HG02981 (cell line): ENCODE measurements around the gene FMN1.
"Not testable (repeated sequence)": the region's sequence is repeated elsewhere in the genome, so short reads cannot be mapped to it uniquely, and the experiment has no call there.

Source experiments
- ATAC-seq: cut with Tn5 transposase; IDR thresholded peaks from one replicate; pipeline ENCODE4 v1.9.1; 2021; ENCODE audit warnings: mild to moderate bottlenecking, moderate library complexity; ENCODE audit not compliant: unreplicated experiment

Gene FMN1

DNA sequence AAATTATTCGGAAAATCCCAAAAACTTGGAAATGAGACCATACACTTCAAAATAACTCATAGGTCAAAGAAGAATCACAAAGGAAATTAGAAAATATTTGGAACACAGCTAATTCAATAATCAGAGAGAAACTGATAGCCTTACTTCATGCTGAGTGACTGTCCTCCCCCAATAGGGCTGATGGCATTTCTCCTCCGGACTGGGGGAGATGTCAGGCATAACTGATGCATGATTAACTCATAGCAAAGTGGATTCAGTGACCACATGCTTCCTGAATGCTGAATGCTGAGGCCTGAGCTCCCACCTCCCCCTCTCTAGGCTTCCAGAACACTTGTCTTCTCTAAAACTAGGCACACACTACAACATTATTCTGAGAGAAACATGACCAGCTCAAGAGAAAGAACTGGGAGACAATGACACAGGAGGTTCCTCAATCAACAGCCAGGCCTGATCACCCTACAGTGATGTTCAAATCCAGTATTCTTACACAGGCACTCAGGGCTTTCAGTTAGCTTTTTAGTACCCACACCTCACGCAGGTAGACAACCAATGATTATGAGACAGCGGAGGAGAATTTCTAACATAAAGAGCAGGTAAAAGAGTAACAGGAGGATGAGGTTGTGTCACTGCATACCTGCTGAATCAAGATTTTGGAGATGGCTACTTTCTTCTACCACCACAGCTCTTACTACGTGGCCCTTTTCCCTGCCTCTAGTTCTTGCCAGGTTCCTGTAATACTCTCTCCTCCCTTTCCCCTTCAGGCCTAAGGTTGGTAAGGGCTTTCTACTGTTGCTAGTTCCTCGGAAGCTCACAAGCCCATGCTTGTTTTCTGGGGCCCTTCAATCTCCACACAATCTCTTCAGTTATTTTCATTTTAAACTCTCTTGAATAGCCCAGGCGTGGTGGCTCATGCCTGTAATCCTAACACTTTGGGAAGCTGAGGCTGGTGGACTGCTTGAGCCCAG lies 96.1 kb downstream of the FMN1 start:
- no peak for ATAC-seq

DNA sequence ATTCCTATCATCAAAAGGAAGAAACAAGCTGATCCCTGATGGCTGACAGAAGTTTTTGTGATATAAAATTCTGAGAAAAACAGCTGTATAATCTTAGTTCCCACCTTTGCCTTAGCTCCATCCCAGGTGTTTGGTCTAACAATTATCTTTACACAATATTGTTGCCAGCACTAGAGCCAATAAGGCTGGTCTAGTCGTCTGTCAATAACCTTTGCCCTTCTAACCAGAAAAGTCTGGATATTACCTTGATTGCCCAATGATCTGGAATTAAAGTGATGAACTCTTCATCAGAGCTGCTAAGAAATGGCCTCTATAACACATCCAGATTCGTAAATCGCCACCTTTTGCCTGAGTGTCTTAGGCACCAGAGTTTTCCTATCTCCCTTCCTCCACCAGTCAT lies 98.4 kb downstream of the FMN1 start:
- ATAC-seq, result no peak

DNA sequence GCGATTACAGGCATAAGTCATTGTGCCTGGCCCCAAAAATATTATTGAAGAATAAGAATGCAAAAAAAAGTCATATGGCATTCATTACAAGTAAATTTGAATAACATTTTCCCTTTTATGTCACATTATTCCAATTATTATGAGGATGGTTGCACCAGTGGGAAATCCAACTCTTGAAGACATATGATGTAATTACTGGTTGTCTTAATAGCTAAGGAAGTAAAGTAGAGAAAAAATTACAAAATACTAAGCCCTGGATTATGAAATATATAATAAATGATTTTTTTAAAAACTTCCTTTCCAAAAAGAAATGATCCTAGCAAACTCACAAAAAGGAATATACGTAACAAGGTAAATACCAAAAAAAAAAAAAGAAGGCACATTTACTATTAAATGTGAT lies 98.9 kb downstream of the FMN1 start:
- no peak for ATAC-seq

DNA sequence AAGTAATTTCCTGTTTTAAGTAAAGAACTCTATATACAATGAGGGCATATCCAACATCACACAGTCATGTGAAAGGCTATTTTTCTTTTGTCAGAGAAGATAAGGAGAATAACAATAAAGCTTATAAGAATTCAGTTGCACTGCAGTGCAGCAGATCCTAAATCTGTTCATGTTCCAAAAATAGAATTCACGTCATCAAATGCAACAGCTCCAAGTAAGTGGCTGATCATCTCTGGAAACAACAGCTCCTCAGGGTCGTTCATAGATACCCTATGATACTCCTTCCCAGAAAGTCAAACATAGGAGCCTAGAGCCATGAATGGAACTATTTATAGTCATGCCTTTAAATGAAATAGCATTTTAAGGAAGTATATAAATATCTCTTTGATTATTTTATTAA lies 100.2 kb downstream of the FMN1 start:
- ATAC-seq, result no peak

DNA sequence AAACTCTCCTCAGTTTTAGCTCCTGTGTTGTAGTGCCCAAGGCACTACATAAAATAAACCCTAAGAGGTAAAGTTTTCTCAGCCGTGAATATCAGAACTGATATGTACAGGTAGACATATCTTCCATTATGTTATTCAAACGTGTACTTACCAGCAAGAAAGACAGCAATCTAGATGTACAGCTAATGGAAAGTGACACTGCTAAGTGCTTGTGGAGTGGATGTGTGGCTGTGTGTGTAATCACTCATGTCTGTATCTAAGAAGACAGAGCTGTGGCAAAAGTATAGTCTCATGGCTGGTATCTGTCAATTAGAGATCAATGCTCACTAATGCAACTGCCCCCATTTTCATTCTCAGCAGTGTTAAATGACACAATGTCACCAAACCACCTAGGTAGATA lies 101.3 kb downstream of the FMN1 start:
- ATAC-seq, result no peak

DNA sequence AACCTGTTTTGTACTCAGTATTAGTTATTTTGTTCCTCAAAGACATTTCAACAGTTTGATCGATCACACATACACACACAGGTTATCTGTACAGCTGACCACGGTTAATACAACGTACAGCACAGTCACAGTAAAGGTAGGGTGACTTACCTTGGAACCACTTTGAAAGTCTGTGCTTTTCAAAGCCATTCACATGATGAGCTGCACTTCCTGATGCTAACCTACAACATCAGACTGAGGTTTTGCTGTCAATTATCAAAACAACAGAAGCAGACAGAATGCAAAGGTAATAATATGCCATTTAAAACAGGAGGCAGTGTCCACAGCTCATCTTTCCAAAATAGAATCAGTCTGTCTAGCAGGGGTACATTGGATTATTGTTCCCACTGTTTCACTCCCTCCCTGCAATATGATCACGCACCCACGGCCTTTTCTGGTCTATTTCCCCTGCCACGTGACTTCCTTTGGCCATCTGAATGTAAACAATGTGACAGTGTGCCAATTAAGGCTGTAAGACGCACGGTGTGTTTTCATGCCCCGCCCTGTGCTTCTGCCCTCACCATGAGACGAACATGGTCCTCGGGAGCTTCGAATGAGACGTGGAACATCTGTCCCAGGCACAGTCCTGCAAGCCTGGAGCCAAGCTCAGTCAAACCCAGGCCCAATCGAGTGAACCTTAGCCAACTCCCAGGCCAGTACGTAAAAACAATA lies 102.4 kb downstream of the FMN1 start:
- ATAC-seq, result no peak

DNA sequence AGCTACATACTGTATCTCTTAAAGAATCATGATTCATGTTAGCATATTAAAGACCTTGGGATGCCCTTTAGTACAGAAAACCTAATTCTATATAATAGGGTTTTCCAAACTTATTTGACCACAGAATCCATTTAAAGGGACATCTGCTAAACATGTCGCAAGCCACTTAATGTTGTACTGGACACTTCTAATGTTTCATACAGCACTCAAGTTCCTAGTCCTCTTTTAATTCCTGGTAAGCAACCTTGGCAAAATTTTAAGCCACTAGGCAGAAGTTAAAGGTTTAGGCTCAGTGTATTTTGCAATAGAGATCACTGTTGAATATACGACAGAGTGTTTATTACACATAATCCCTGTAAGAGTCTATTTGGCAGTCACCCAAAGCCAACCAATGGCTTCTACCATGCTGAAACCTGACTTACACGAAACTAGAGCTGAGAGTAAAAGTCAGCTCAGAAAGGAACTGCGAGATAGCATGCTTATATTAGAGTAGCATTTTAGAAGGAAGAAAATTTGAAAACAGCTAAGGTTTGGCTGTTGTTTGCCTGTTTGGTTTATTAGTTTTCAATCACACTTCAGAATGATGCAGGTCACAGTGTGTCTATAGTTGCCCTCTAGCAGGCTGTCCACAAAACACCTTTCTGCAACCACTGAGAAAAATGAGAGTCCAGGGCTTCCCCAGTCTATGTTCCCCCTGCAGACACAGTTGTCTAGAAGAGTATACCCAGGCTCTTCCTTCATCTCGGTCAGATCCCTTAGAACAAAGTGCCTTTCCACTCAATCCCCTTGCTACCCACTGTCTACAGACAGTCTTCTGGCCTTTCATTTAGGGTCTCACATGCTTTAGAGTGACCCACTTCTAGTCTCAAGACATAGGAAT lies 104.4 kb downstream of the FMN1 start:
- no peak for ATAC-seq

DNA sequence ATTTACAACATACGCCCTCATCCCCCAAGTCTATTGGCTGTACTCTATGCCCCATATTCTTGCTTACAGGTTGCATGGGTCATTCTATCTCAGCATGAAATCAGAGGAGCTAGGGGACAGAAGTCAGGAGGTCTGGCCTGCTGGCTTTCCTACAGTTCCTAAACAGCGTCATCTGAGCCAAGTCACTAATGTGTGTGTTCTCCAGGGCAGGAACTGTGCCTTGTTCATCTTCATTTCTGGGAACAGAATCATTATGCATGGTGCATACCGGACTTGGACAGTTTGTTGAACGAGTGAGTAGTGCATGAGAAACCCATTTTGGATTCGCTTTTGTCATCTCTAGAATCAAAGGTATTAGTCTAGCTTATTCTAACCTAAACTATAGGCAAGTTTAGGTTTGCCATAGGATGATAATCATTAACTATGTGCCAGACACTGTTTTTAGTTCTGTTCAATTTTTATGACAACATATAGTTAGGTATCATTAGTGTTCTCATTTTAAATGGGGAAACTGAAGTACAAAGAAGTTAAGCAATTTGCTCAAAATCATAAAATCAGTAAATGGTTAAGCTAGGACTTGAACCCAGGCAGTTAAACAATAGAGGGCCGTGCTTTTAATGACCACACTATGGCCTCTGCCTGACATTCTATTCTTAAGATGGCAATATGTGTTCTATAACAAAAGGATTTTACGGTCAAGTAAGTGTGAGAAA lies 105.2 kb downstream of the FMN1 start:
- no peak for ATAC-seq

- ATAC-seq, result no peak
Measured at GRCh38 chr15:33086500-33087121, 107.9 kb downstream of the FMN1 start.

DNA sequence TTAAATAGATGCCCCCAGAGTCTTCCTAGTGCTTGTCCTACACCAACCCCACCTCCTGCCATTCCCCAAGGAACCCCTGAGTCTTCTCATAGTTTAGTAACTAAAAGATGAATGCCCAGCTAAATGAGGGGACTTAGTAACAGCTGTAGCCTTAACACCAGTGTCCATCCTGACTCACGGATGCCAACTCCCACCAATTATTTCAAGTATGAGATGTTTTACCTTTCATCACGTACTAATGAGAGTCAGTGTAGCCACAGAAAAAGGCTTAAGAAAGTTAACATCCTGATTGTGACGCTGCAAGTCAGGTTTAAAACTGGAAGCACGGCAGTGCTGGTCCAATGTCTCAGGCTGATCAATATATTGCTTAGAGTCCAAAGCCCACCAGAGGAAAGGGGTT lies 109.9 kb downstream of the FMN1 start:
- no peak for ATAC-seq

DNA sequence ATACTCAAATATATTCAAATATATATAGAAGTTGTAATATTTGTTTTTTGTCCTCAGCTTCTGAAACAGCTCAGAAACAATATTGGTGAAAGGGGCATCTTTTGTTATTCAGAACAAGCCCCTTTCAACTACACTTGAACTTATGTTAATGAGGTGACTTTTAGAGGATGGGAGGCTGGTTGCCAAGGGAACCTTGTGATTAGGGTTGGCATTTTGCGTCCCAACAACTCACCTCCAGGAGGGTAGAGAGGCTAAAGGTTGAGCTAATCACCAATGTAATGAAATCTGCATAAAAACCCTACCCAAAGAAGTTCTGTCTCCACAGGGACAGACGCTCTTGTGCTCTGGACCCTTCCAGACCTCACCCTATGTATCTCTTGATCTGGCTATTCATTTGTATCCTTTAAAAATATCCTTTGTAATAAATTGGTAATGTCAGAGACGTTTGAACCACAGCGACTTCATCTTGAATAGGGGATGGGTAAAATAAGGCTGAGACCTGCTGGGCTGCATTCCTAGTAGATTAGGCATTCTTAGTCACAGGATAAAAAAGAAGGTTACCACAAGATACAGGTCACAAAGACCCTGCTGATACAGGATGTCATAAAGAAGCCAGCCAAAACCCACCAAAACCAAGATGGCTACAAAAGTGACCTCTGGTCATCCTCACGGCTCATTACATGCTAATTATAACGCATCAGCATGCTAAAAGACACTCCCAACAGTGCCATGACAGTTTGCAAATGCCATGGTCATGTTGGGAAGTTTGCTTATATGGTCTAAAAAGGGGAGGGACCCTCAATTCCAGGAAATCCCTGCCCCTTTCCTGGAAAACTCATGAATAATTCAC lies 111.1 kb downstream of the FMN1 start:
- no peak for ATAC-seq

- ATAC-seq, result no peak
Measured at GRCh38 chr15:33080006-33080405, 114.5 kb downstream of the FMN1 start.

GRCh38 chr15:33078607-33079006 lies 115.9 kb downstream of the FMN1 start:
- ATAC-seq, result no peak

GRCh38 chr15:33076937-33077336 lies 117.6 kb downstream of the FMN1 start:
- no peak for ATAC-seq

GRCh38 chr15:33074942-33075341 lies 119.6 kb downstream of the FMN1 start:
- ATAC-seq, result no peak

GRCh38 chr15:33074212-33074611 lies 120.3 kb downstream of the FMN1 start:
- ATAC-seq, result no peak

DNA sequence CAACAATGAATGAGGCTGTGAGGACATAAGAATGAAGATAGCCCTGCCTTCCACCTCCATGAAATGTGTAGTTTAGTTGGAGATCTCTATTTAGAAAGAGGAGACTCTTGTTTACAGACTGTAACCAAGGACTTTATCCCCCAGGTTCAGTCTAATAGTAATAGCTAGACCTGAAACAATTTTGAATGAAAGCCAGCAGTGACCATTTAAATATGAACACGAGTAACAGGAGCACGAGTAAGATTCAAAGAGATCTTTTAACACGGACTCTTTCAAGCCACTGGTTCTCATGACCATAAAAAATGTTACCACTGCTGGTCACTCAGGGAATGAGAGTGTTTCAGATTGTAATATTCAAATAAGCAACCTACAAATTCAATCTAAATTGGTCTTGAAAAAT lies 123.1 kb downstream of the FMN1 start:
- no peak for ATAC-seq

- not testable (repeated sequence) for ATAC-seq
Measured at GRCh38 chr15:33069903-33070302, 124.6 kb downstream of the FMN1 start.

- ATAC-seq, result no peak
Measured at GRCh38 chr15:33069161-33069560, 125.4 kb downstream of the FMN1 start.
